HG03378 (cell line): ENCODE data around the gene TLE6.
"Not testable (repeated sequence)": the region's sequence is repeated elsewhere in the genome, so short reads cannot be mapped to it uniquely, and the experiment has no call there.

Experiments used
- ATAC-seq: cut with Tn5 transposase; IDR thresholded peaks from one replicate; pipeline ENCODE4 v1.9.1; 2021; ENCODE audit warnings: mild to moderate bottlenecking, moderate library complexity; ENCODE audit not compliant: unreplicated experiment

Gene TLE6

GRCh38 chr19:2973229-2973628 lies 4.1 kb upstream of the TLE6 start:
- ATAC-seq = no peak

- ATAC-seq = no peak
Observed at GRCh38 chr19:2974342-2975041, 2.9 kb upstream of the TLE6 start.

GRCh38 chr19:2976609-2977000 lies 759 bp upstream of the TLE6 start:
- ATAC-seq = no peak

- ATAC-seq = peak; percentile 9
Observed at GRCh38 chr19:2977746-2978138, 378 bp downstream of the TLE6 start.

- ATAC-seq = no peak
Observed at GRCh38 chr19:2978166-2978767, 903 bp downstream of the TLE6 start.

- ATAC-seq = no peak
Observed at GRCh38 chr19:2978772-2979171, 1.4 kb downstream of the TLE6 start.

GRCh38 chr19:2981898-2982297 lies 4.5 kb downstream of the TLE6 start:
- ATAC-seq = no peak

GRCh38 chr19:2982561-2982960 lies 5.2 kb downstream of the TLE6 start:
- no peak for ATAC-seq

GRCh38 chr19:2982983-2983350 lies 5.6 kb downstream of the TLE6 start:
- no peak for ATAC-seq

- ATAC-seq = no peak
Observed at GRCh38 chr19:2983351-2984214, 6.2 kb downstream of the TLE6 start.

GRCh38 chr19:2984215-2984528 lies 6.8 kb downstream of the TLE6 start:
- no peak for ATAC-seq

GRCh38 chr19:2986951-2987524 lies 9.7 kb downstream of the TLE6 start:
- ATAC-seq = no peak

- ATAC-seq = no peak
Observed at GRCh38 chr19:2987797-2988196, 10.4 kb downstream of the TLE6 start.

GRCh38 chr19:2988568-2988967 lies 11.2 kb downstream of the TLE6 start:
- ATAC-seq = no peak

- no peak for ATAC-seq
Observed at GRCh38 chr19:2989236-2989946, 12.0 kb downstream of the TLE6 start.

GRCh38 chr19:2992333-2992732 lies 15.0 kb downstream of the TLE6 start:
- not testable (repeated sequence) for ATAC-seq

GRCh38 chr19:2992958-2993357 lies 15.6 kb downstream of the TLE6 start:
- ATAC-seq = no peak

- no peak for ATAC-seq
Observed at GRCh38 chr19:2993579-2993978, 16.2 kb downstream of the TLE6 start.

- ATAC-seq = no peak
Observed at GRCh38 chr19:2994588-2995131, 17.3 kb downstream of the TLE6 start.

GRCh38 chr19:2997720-2998119 lies 20.4 kb downstream of the TLE6 start:
- ATAC-seq = no peak

- ATAC-seq = no peak
Observed at GRCh38 chr19:2998642-2999041, 21.3 kb downstream of the TLE6 start.
